Measurements from ENCODE around the gene TMEM141.

The TMEM141 gene

DNA sequence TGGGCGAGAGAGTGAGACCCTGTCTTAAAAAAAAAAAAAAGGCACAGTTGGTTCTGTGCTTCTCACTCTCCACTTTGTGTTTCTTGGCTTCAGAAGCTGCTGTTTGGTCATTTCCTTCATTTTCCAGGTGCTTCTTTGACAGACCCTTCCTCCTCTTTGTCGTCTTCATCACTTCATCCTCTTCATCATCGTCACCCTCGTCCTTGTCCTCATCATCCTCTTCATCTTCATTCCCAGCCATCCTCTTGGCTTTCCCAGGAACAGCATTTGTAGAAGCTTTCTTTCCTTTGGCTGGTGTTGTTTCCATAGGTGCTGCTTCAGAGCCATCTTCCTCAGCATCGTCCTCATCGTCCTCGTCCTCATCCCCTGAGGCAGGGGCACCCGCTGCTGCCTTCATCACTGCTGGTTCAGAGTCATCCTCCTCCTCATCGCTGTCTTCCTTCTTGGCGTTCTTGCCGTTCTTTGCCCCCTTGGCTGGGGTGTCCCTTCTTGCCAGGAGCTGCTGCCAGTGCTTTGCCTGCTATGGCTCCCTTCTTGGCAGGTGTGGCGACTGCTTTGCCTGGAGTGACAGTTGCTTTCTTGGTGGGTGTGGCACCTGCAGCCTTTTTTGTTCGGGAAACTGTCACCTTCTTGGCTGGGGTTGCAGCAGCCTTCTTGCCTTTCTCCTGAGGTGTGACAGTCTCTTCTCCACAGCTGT lies 23.7 kb downstream of the TMEM141 start:
- DNase-seq (ENCODE audit: low spot score) = no peak

DNA sequence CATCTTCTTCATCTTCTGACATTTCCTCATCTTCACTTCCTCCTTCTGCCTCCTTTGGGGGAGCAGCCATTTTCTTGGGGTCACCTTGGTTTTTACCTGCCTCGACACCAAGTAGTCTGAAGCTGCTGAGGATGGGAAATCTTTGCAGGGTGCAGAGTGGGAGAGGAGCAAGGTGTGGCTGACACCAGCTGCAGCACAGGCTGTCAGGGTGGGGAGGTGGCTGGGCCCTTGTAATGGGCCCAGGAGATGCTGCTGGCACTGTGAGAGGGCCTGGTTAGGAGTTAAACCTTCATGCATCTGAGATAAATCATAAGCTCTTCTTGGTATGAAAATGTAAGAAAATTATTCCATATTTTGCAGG lies 24.3 kb downstream of the TMEM141 start:
- no peak for DNase-seq (ENCODE audit: low spot score)

DNA sequence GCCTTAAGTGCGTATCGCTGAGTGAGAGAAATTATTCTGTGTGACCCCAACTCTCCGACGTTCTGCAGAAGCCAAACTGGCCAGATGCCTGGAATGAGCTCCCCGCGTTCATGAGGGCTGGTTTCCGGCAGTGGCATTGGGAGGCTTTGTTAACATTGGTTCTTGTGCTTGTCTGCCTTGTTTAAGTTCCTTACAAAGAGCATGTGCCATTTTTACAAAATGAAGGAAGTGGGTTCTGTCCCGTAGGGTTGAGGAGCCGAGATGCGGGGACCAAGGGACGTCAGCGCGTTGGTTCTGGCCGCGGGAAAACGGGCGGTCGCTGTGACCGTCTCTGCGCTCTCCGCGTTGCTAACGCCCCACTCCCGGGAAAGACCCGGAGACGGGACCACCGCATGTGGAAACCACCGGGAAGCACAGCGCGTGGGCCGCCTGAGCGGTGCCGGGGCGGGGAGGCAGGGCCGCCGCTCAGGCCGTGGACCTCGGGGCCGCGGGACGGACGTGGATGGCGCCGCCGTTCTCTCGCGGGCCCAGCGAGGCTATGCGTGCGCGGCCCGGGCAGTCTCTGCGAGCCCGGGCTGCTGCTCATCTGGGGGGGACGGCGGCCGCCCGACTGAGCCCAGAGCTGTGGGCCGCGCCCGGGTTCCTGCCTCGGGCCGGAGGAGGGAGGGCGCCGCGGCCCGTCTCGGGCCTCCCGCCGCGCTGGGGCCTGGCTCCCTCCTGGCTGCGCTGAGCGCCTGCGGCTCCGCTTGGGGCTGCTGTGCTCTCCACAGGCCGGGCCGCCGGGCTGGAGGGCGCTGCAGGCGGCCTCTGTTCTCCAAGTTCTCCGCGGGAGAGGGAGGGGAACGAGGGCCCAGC lies 30.1 kb downstream of the TMEM141 start:
- no peak for DNase-seq (ENCODE audit: low spot score)

- DNase-seq (ENCODE audit: low spot score) = no peak
Measured at GRCh38 chr9:136821826-136822544, 30.8 kb downstream of the TMEM141 start.

DNA sequence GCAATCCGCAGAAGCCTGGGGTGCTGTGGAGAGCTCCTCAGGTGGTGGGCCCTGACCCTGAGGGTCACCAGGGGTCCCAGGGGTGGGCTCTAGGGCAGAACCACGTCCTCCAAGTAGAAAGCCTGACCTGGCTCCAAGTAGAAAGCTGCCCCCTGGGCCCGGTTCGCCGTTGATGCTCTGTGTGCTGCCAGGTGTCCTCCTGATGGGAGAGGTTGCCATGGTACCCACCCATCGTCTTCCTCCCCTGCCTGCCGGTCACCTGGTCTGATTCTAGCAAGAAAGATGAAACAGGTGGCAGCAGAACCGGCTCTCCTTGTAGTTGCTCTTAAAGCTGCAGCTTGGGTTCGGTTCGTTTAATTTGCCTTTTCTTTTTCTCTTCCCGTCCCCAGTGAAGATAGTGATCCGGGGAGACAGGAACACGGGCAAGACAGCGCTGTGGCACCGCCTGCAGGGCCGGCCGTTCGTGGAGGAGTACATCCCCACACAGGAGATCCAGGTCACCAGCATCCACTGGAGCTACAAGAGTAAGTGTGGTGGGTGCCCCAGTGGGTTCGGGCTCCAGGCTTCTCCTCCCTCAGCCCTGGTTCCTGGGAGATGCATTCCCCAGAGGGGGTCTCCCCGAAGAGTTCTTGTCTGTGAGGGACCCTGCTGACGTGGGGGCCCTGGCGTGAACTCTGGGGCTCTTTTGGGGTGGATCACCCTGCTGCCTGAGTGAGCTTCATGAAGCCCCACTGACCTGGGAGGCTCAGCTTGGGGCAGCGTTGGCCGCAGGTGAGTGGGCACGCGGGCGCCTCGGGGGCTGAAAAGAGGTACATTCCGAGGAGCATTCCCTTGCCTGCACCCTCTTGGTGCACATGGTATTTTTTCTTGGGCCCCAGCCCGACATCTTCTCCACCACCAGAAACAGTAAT lies 32.2 kb downstream of the TMEM141 start:
- no peak for DNase-seq (ENCODE audit: low spot score)

DNA sequence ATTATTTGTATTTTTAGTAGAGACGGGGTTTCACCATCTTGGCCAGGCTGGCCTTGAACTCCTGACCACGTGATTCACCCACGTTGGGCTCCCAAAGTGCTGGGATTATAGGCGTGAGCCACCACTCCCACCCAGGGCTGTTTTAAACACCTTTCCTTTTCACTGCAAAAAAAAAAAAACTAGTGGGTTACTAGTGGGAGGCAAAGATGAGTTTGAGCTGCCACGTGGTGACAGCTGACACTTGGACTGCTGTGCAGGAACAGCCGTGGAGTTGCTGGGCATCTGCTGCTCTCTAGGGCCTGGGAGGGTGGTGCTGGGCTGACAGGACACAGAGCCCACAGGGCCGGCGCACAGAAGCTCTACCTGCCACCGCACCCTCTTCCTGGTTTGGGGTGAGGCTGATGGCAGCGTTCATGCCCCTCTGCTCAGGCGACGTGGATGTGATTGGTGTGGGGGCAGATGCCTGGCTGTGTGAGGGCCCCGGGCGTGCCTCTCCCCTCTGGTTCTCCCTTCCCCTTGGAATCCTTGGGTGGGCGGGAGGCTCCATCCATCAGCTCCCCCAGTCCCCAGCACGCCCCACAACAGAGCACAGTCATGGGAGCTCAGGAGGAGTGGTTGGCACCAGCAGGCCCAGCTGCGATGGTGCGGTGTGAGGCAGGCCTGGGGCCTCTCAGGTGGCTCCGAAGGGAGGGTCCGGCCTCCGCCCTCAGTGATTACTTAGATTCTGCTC lies 33.5 kb downstream of the TMEM141 start:
- no peak for DNase-seq (ENCODE audit: low spot score)

DNA sequence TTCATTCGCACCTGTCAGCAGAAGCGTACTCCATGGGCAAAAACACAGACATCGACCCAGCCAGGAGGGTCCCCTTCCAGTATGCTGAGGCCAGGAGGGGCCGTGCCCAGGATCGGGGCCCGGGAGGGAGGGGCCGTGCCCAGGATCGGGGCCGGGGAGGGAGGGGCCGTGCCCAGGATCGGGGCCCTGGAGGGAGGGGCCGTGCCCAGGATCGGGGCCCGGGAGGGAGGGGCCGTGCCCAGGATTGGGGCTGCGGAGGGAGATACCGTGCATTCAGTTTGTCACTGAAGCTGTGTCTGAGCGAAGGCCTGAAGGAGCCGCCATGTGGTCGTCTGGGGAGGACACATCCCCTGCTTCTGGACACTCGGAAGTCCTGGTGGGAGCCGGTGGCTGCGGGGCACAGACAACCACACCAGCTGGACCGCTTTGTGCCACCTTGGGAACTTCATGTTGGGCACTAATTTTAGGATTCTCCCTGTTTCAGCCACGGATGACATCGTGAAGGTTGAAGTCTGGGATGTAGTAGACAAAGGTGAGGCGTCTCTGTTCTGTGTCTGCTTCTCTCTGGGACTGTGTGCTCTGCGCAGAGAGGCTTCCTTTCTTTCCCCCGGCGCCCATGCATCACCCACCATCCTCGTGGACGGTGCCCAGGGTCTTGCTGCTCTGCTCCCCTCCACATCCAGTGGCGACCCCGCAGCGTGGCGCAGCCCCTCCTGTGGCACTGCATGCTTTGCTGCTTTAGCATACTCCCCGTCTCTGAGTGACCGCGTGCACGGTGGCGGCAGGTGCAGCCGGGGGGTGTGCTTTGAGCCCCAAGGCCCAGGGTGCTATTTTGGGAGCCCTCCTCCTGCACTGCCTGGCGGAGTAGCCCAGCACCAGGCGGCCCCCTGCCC lies 34.4 kb downstream of the TMEM141 start:
- no peak for DNase-seq (ENCODE audit: low spot score)

GRCh38 chr9:136826188-136826541 lies 35.0 kb downstream of the TMEM141 start:
- no peak for DNase-seq (ENCODE audit: low spot score)

DNA sequence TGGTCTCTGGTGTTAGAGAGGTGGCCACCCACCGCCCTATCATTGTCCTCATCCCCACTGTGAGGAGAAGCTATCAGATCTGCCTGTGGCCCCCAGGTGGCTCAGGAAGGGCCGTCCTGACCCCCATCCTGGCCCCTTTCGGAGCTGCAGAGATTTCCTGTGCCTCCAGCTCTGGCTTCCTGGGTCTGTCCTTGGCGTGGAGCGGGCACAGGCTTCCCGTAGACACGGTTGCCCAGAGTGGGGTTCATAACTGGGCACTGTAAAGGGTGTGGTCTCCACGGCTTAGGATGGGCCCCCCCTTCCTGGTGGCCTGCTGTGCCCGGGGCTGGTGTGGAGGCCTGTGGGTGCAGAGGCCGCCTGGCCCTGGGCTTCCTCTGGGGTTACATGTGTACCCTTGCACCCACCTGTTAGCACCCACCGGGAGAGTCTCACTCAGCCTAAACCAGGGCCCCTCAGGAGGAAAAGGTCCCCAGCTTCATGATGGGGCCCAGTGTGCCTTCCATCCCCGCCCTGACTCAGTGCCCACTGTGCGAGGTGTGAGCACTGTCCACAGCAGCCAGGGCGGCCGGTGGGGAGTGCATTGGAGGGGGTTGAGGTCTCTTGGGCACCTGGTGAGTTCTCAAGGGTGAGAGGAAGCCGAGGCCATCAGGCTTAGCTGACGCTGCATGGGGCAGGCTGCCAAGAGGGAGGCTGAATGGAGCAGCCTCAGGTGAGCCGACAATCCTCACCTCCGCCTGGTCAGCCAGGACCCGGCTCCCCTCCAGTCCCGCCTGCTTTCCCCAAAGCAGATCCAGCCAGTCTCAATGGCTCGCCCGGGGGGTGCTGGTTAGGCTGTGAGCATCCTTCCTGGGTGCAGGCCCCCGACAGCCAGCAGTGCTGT lies 35.8 kb downstream of the TMEM141 start:
- DNase-seq (ENCODE audit: low spot score) = no peak

GRCh38 chr9:136827794-136828473 lies 36.8 kb downstream of the TMEM141 start:
- DNase-seq (ENCODE audit: low spot score) = no peak

DNA sequence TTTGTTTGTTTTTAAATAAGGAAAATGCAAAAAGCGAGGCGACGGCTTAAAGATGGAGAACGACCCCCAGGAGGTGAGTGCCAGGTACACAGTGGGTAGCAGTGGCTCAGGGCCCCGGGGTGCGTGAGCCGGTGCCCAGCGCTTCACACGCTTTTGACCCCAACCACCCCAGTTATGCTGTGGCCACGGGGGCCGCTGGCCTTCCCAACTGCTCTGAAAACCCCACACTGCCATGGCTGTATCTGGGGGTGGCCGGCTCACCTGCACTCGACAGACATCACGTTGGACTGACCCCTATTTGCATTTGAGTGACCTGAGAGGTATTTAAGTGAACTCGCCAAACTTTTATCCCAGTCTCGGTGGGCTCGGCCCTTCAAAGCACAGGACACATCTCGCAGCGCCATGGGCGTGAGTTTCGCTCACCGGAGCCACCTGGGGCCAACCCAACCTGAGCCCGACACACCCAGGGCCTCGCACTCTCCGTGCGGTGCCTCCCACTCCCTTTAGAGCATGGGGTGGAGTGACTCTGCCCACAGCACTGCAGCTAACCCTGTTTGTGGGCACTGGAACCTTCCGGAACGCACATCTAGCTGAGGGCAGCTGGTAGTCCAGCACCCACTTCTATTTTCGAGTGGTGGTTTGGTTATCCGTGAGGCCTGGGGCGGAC lies 37.5 kb downstream of the TMEM141 start:
- DNase-seq (ENCODE audit: low spot score) = no peak

DNA sequence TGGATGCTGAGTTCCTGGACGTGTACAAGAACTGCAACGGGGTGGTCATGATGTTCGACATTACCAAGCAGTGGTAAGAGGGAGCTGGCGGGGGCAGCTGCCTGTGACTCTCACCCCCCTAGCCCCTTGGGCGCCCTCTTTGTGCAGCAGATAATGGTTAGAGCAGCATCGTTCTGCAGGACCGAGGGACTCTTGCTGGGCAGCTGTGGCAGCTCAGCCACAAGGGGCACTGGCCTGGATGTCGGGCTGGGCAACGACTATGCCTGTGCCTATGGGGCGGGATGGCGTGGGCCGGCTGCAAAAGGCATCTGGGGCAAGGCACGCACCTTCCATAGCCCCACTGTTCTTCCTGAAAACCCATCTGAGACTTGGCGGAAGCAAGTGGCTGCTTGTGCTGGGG lies 38.3 kb downstream of the TMEM141 start:
- DNase-seq (ENCODE audit: low spot score) = no peak

DNA sequence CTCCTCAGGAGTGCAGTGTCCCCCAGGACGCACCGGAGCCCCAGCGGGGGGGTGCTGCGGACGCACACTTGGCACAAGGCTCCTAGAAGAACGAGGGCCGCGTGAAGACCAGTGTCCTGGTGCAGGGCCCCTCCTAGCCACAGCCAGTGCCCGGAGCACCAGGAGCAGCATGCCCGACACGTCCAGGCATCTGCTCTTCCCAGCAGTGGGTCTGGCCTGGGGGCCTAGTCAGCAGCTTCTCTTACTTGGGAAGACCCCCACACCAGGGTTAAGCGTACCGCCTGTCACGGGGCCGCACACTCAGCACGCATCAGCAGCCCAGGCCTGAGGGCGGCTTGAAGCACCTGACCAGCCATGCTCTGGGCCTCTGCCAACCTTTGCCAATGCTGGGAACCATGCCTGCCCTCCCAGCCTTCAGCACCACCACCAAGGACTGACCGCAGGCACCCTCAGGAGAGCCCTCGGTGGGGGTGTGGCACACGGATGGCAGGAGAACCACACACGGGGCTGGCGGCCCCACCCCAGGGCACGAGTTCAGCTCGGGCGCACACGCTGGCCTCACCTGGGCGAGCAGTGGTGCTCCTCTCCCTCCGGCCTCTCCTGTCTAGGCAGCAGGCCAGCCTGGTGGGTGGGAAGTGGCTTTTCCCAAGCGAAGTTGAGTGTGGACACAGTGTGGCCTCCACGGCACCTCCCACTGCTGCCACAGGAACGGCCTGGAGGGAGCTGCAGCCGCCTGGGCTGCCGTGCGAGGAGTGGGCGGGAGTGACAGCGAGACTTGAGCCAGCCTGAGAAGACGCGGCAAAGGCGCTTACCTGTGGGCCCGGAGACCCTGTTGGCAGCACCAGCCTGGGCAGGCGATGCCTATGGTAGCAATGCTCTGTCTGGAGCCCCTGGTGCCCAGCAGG lies 39.1 kb downstream of the TMEM141 start:
- DNase-seq (ENCODE audit: low spot score) = no peak

DNA sequence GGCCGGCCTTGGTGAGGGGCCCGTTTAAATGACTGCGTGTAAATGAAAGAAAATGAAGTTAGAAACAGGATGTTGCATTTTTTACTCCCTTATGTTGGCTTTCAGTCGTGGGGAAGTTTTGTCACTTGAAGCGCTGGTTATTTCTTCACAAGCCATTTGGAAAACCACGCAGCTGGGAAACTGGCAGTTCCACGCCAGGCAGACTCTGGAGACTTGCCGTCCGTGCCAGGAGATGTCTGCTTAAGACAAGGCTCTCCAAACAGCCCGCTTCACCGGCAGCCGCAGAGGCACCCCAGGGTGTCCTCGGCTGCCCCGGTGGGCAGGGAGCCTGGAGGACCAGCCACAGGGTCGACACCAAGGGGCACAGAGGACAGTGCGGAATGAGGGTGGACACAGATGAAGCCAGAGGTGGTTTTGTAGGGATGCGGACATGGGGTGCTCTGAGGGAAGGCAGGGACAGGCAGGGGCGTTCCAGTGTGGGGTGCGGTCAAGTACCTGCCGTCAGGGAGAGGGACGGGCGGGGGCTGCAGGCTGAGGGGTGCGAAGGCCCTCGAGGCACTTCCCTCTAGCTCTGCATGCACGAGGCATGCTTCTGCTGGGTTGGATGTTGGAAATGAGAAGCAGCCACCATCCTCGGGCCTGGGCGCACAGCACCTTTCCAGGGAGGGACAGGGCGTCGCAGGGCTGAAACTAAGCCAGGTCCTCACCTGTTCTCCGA lies 40.0 kb downstream of the TMEM141 start:
- DNase-seq (ENCODE audit: low spot score) = no peak

DNA sequence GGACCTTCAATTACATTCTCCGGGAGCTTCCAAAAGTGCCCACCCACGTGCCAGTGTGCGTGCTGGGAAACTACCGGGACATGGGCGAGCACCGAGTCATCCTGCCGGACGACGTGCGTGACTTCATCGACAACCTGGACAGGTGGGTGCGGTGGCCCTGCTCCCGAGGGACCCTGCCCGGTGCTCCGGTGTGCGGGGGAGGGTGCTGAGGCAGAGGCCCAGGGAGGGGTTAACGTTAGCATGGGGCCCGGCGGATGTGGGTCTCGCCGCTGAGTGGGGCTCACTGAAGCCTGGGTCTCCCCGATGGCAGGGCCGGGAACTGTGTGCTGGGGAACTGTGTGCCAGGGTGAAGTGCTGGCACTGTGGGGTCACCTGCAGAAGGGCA lies 40.6 kb downstream of the TMEM141 start:
- DNase-seq (ENCODE audit: low spot score) = no peak

GRCh38 chr9:136832581-136832980 lies 41.4 kb downstream of the TMEM141 start:
- DNase-seq (ENCODE audit: low spot score) = no peak
